T-cell (primary cell): ENCODE results near the gene TBL1XR1. TPM values are rescaled to one million over a fixed set of nuclear protein-coding genes. Genes with fewer than 3 reads are reported as not detected.

Source experiments
- ATAC-seq, 4 experiments: fragments of 200-7000 bp in 3 of 4; fragments of 150-1000 bp in 1 of 4; cut with Tn5 transposase; replicated peaks in 1 of 4; 1 replicate in 3 of 4; 2 replicates in 1 of 4; pipeline ENCODE4 v1.10.0; 2021; ENCODE audit warnings: moderate library complexity in 3 of 4, mild to moderate bottlenecking in 2 of 4, moderate number of reproducible peaks in 1 of 4
- CTCF ChIA-PET, 2 donors: fragments of 300-600 bp; sonication (Branson Sonifier 250); formaldehyde crosslinking; loops; one replicate each; lab custom pipeline; 2022; ENCODE audit warnings: antibody characterized with exemption in 2 of 2; lab: Charles Lee
- POLR2A ChIA-PET, 2 donors: fragments of 300-600 bp; sonication (Branson Sonifier 250); formaldehyde crosslinking; loops; one replicate each; lab custom pipeline; 2022; ENCODE audit warnings: antibody characterized with exemption in 2 of 2; lab: Charles Lee
- DNase-seq, 35 experiments: peaks; one replicate each; pipeline versions ENCODE4 v3.0.0 to v3.0.0-alpha.2; 2013 to 2023
- H3K27ac ChIP-seq: one replicate; pipeline ENCODE4 v1.5.1; 2013; ENCODE audit warnings: low read length
- H3K27me3 ChIP-seq, 2 experiments: replicated peaks in 1 of 2; 1 replicate in 1 of 2; 2 replicates in 1 of 2; pipeline versions ENCODE4 v1.6.1 to v1.7.0; 2013; ENCODE audit warnings: low read length in 1 of 2, mixed read lengths in 1 of 2; ENCODE audit not compliant: control insufficient read depth in 2 of 2, insufficient read depth in 2 of 2; ENCODE audit errors: extremely low read depth in 1 of 2
- H3K36me3 ChIP-seq, 2 donors: 1 replicate in 1 of 2; 2 replicates in 1 of 2; pipeline versions ENCODE4 v1.6.1 to v1.7.0; 2013; ENCODE audit warnings: low read length in 1 of 2; ENCODE audit not compliant: control insufficient read depth in 2 of 2, insufficient read depth in 1 of 2; ENCODE audit errors: extremely low read depth in 1 of 2
- H3K4me1 ChIP-seq, 2 experiments: 1 replicate in 1 of 2; 2 replicates in 1 of 2; pipeline versions ENCODE4 v1.6.1 to v1.7.0; 2013; ENCODE audit warnings: low read length in 2 of 2, mixed read lengths in 1 of 2; ENCODE audit not compliant: insufficient read depth in 2 of 2, control insufficient read depth in 1 of 2; ENCODE audit errors: extremely low read depth in 1 of 2
- H3K4me3 ChIP-seq, 2 donors: 1 replicate in 1 of 2; 2 replicates in 1 of 2; pipeline versions ENCODE4 v1.5.1 to v1.7.0; 2013; ENCODE audit warnings: mild to moderate bottlenecking in 2 of 2, low read length in 1 of 2, moderate library complexity in 1 of 2; ENCODE audit not compliant: control insufficient read depth in 1 of 2; ENCODE audit errors: extremely low read depth in 1 of 2
- H3K9me3 ChIP-seq: 2 replicates; pipeline ENCODE4 v1.7.0; 2013
- H3K27ac Mint-ChIP-seq, 2 donors: one replicate each; pipeline ENCODE4 v1.8.0; 2020 to 2021; ENCODE audit warnings: mild to moderate bottlenecking in 2 of 2, mixed read lengths in 2 of 2
- H3K27me3 Mint-ChIP-seq, 2 donors: one replicate each; pipeline ENCODE4 v1.8.0; 2021 to 2022; ENCODE audit warnings: mixed read lengths in 2 of 2
- H3K36me3 Mint-ChIP-seq: one replicate; pipeline ENCODE4 v1.8.0; 2021; ENCODE audit warnings: mixed read lengths
- H3K4me1 Mint-ChIP-seq, 3 donors: one replicate each; pipeline ENCODE4 v1.8.0; 2020 to 2022; ENCODE audit warnings: mixed read lengths in 3 of 3, mild to moderate bottlenecking in 1 of 3
- H3K4me3 Mint-ChIP-seq, 3 donors: one replicate each; pipeline ENCODE4 v1.8.0; 2020 to 2022; ENCODE audit warnings: mild to moderate bottlenecking in 3 of 3, mixed read lengths in 3 of 3, moderate library complexity in 3 of 3
- H3K9me3 Mint-ChIP-seq, 3 donors: one replicate each; pipeline ENCODE4 v1.8.0; 2020 to 2022; ENCODE audit warnings: mixed read lengths in 3 of 3
- WGBS: methylation state at CpG from one replicate; pipeline ENCODE4 v1.1.5; 2013; ENCODE audit warnings: missing lambda C conversion rate; ENCODE audit not compliant: insufficient coverage; 5-methylcytosine and 5-hydroxymethylcytosine counted together
- total RNA-seq, 35 experiments: library from RNA in 6 of 35; stranded (reverse) in 6 of 35; fragments of 120-200 nt in 1 of 35; gene quantifications; one replicate each; pipeline versions ENCODE4 v1.2.1 to v1.2.4 and lab custom pipeline; 2013 to 2026

TBL1XR1 gene
- total RNA-seq, 5 donors from 2014 or later (not counting 1 experiment from before 2014, with no cell fraction given) = 120 to 156 (median 140) TPM

- ATAC-seq (no peak), DNase-seq (no peak)
- H3K4me3 ChIP-seq = no peak overlapping the region
- Mint-ChIP-seq H3K36me3 (peaks cover 6% of the 10 kb centered on the region), H3K27me3 (no peaks in the 10 kb centered on the region), H3K27ac (peak overlapping the region; percentile 15 to 58), H3K9me3 (no peaks in the 10 kb centered on the region), H3K4me3 (peak overlapping the region in 1 of 3 donors; percentile 60), H3K4me1 (peaks cover 77 to 80% (median 79%) of the 10 kb centered on the region in 3 donors)
- H3K9me3 ChIP-seq = no peaks in the 10 kb centered on the region
- no peaks in the 10 kb centered on the region for H3K36me3 ChIP-seq
- ChIA-PET POLR2A (no interaction called here), CTCF (no interaction called here)
- H3K27ac ChIP-seq = no peak overlapping the region
- H3K27me3 ChIP-seq = no peaks in the 10 kb centered on the region
- WGBS = 94% methylated on average over 4 of the region's 7 CpGs
- peaks cover 22 to 36% of the 10 kb centered on the region in 2 experiments for H3K4me1 ChIP-seq
Observed at GRCh38 chr3:177137774-177138705, 59.2 kb downstream of the TBL1XR1 start.

- Histone ChIP-seq H3K27ac (no peak overlapping the region), H3K4me3 (no peak overlapping the region), H3K36me3 (no peaks in the 10 kb centered on the region), H3K9me3 (no peaks in the 10 kb centered on the region), H3K27me3 (no peaks in the 10 kb centered on the region), H3K4me1 (peaks cover 18 to 39% of the 10 kb centered on the region in 2 experiments)
- Mint-ChIP-seq H3K27ac (no peak overlapping the region), H3K9me3 (no peaks in the 10 kb centered on the region), H3K4me3 (no peak overlapping the region), H3K4me1 (peaks cover 77 to 86% (median 80%) of the 10 kb centered on the region in 3 donors), H3K27me3 (no peaks in the 10 kb centered on the region), H3K36me3 (peaks cover 13% of the 10 kb centered on the region)
- CTCF ChIA-PET = no interaction called here
- WGBS = 50% methylated on average over 2 of the region's 6 CpGs
- ATAC-seq (no peak), DNase-seq (no peak)
- POLR2A ChIA-PET = no interaction called here
Observed at GRCh38 chr3:177136741-177137140, 60.5 kb downstream of the TBL1XR1 start.

GRCh38 chr3:177135841-177136492, 61.3 kb downstream of the TBL1XR1 start:
- peaks cover 18 to 44% of the 10 kb centered on the region in 2 experiments for H3K4me1 ChIP-seq
- no peaks in the 10 kb centered on the region for H3K36me3 ChIP-seq
- peaks cover 77 to 84% (median 79%) of the 10 kb centered on the region in 3 donors for H3K4me1 Mint-ChIP-seq
- ATAC-seq (no peak), DNase-seq (no peak)
- no peaks in the 10 kb centered on the region for H3K27me3 Mint-ChIP-seq
- H3K9me3 ChIP-seq = no peaks in the 10 kb centered on the region
- H3K27me3 ChIP-seq = no peaks in the 10 kb centered on the region
- no peak overlapping the region for H3K4me3 Mint-ChIP-seq
- no peaks in the 10 kb centered on the region for H3K9me3 Mint-ChIP-seq
- H3K27ac ChIP-seq = no peak overlapping the region
- H3K27ac Mint-ChIP-seq = no peak overlapping the region
- POLR2A ChIA-PET = interaction anchor here in 1 of 2 donors (0.6 kb wide), 1 partner anchor 377 kb away, joined by 4 read pairs; no protein-coding TSS in a partner anchor
- WGBS = 89% methylated on average over 4 of the region's 10 CpGs
- H3K4me3 ChIP-seq = no peak overlapping the region
- CTCF ChIA-PET = no interaction called here
- H3K36me3 Mint-ChIP-seq = peaks cover 15% of the 10 kb centered on the region

- 96% methylated on average over 3 of the region's 8 CpGs for WGBS
- no peak for DNase-seq
- no peaks in the 10 kb centered on the region for H3K9me3 ChIP-seq
- no peaks in the 10 kb centered on the region for H3K36me3 ChIP-seq
- Mint-ChIP-seq H3K4me3 (no peak overlapping the region), H3K4me1 (peaks cover 79 to 85% (median 81%) of the 10 kb centered on the region in 3 donors), H3K9me3 (no peaks in the 10 kb centered on the region), H3K27ac (no peak overlapping the region), H3K36me3 (peaks cover 24% of the 10 kb centered on the region), H3K27me3 (no peaks in the 10 kb centered on the region)
- ChIA-PET CTCF (no interaction called here), POLR2A (no interaction called here)
- ATAC-seq = no peak
- no peak overlapping the region for H3K4me3 ChIP-seq
- no peaks in the 10 kb centered on the region for H3K27me3 ChIP-seq
- H3K27ac ChIP-seq = no peak overlapping the region
- H3K4me1 ChIP-seq = peaks cover 18 to 39% of the 10 kb centered on the region in 2 experiments
Observed at GRCh38 chr3:177134816-177135210, 62.5 kb downstream of the TBL1XR1 start.

- Histone ChIP-seq H3K9me3 (no peaks in the 10 kb centered on the region), H3K4me3 (no peak overlapping the region), H3K27me3 (no peaks in the 10 kb centered on the region), H3K27ac (no peak overlapping the region), H3K4me1 (peaks cover 18 to 35% of the 10 kb centered on the region in 2 experiments), H3K36me3 (no peaks in the 10 kb centered on the region)
- H3K27me3 Mint-ChIP-seq = no peaks in the 10 kb centered on the region
- ChIA-PET CTCF (no interaction called here), POLR2A (interaction anchor here in 1 of 2 donors (0.6 kb wide), 1 partner anchor 10 kb away, joined by 4 read pairs; no protein-coding TSS in a partner anchor)
- peak overlapping the region in 1 of 2 donors; percentile 0 for H3K27ac Mint-ChIP-seq
- no peak overlapping the region for H3K4me3 Mint-ChIP-seq
- H3K4me1 Mint-ChIP-seq = peaks cover 77 to 84% (median 79%) of the 10 kb centered on the region in 3 donors
- no peak for ATAC-seq
- DNase-seq = no peak
- no peaks in the 10 kb centered on the region for H3K9me3 Mint-ChIP-seq
- H3K36me3 Mint-ChIP-seq = peaks cover 24% of the 10 kb centered on the region
- no CpG with 5 or more reads among the region's 8 CpGs for WGBS
Observed at GRCh38 chr3:177133860-177134815, 63.1 kb downstream of the TBL1XR1 start.
